ENCODE data around the gene NCF2. TPM values are rescaled to one million over a fixed set of nuclear protein-coding genes. Genes with fewer than 3 reads are reported as not detected.

NCF2 gene
- total and polyA plus RNA-seq, 4 donors = 1.2 to 15.1 (median 7.5) TPM

DNA sequence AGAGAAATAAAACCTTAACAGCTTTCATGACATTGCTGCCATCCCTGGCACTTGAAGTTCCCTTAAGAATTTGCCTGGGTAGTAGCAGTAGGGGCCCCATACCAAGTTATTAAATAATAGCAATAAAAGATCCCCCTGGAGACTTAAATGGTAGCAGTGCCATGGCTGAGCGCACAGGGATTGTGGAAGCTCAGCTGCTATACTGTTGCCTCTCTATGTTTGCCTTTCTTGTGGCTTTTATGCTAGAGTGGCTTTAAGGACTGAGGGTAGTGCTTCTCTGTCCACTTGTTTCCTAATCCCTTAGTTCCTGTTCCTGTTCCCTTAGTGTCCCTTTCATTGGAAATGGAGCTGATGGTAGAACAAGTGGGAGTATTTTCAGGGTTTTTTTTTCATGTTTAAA lies 42.1 kb downstream of the NCF2 start:
- no peak for DNase-seq (ENCODE audit: low spot score)
- H3K4me3 ChIP-seq (ENCODE audit: low read depth in 1 of 3, low read length in 3 of 3) = no peak overlapping the region
- no peaks in the 10 kb centered on the region for H3K4me1 ChIP-seq (ENCODE audit: control insufficient read depth in 4 of 4, insufficient read depth in 4 of 4, low read length in 3 of 4)
- no peak overlapping the region for H3K27ac ChIP-seq (ENCODE audit: low read depth in 1 of 2, low read length in 2 of 2)
- no peaks in the 10 kb centered on the region for H3K9me3 ChIP-seq (ENCODE audit: control insufficient read depth in 4 of 4, low read length in 3 of 4)
- H3K9ac ChIP-seq (ENCODE audit: low read depth in 1 of 2, low read length in 2 of 2) = no peak overlapping the region
- no peaks in the 10 kb centered on the region for H3K27me3 ChIP-seq (ENCODE audit: control insufficient read depth in 4 of 4, insufficient read depth in 4 of 4, low read length in 3 of 4)
- no peak for TF ChIP-seq FOXA1 (IDR thresholded peaks at IDR 0.05)
- no peak for TF ChIP-seq YY1 (IDR thresholded peaks at IDR 0.05)
- TF ChIP-seq RXRA (IDR thresholded peaks at IDR 0.05) = no peak
- TF ChIP-seq, protein P1, sequence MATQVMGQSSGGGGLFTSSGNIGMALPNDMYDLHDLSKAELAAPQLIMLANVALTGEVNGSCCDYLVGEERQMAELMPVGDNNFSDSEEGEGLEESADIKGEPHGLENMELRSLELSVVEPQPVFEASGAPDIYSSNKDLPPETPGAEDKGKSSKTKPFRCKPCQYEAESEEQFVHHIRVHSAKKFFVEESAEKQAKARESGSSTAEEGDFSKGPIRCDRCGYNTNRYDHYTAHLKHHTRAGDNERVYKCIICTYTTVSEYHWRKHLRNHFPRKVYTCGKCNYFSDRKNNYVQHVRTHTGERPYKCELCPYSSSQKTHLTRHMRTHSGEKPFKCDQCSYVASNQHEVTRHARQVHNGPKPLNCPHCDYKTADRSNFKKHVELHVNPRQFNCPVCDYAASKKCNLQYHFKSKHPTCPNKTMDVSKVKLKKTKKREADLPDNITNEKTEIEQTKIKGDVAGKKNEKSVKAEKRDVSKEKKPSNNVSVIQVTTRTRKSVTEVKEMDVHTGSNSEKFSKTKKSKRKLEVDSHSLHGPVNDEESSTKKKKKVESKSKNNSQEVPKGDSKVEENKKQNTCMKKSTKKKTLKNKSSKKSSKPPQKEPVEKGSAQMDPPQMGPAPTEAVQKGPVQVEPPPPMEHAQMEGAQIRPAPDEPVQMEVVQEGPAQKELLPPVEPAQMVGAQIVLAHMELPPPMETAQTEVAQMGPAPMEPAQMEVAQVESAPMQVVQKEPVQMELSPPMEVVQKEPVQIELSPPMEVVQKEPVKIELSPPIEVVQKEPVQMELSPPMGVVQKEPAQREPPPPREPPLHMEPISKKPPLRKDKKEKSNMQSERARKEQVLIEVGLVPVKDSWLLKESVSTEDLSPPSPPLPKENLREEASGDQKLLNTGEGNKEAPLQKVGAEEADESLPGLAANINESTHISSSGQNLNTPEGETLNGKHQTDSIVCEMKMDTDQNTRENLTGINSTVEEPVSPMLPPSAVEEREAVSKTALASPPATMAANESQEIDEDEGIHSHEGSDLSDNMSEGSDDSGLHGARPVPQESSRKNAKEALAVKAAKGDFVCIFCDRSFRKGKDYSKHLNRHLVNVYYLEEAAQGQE (IDR thresholded peaks at IDR 0.05) = no peak
- TF ChIP-seq HNF4A (conservative IDR thresholded peaks at IDR 0.05) = no peak
- no peak for TF ChIP-seq NR2F2 (IDR thresholded peaks at IDR 0.05)
- TF ChIP-seq, protein P2, sequence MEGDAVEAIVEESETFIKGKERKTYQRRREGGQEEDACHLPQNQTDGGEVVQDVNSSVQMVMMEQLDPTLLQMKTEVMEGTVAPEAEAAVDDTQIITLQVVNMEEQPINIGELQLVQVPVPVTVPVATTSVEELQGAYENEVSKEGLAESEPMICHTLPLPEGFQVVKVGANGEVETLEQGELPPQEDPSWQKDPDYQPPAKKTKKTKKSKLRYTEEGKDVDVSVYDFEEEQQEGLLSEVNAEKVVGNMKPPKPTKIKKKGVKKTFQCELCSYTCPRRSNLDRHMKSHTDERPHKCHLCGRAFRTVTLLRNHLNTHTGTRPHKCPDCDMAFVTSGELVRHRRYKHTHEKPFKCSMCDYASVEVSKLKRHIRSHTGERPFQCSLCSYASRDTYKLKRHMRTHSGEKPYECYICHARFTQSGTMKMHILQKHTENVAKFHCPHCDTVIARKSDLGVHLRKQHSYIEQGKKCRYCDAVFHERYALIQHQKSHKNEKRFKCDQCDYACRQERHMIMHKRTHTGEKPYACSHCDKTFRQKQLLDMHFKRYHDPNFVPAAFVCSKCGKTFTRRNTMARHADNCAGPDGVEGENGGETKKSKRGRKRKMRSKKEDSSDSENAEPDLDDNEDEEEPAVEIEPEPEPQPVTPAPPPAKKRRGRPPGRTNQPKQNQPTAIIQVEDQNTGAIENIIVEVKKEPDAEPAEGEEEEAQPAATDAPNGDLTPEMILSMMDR (IDR thresholded peaks at IDR 0.05; ENCODE audit: low read depth, low read length, missing input control) = no peak
- TF ChIP-seq, protein P3, sequence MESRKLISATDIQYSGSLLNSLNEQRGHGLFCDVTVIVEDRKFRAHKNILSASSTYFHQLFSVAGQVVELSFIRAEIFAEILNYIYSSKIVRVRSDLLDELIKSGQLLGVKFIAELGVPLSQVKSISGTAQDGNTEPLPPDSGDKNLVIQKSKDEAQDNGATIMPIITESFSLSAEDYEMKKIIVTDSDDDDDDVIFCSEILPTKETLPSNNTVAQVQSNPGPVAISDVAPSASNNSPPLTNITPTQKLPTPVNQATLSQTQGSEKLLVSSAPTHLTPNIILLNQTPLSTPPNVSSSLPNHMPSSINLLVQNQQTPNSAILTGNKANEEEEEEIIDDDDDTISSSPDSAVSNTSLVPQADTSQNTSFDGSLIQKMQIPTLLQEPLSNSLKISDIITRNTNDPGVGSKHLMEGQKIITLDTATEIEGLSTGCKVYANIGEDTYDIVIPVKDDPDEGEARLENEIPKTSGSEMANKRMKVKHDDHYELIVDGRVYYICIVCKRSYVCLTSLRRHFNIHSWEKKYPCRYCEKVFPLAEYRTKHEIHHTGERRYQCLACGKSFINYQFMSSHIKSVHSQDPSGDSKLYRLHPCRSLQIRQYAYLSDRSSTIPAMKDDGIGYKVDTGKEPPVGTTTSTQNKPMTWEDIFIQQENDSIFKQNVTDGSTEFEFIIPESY (IDR thresholded peaks at IDR 0.05) = no peak
- TF ChIP-seq, protein P4, sequence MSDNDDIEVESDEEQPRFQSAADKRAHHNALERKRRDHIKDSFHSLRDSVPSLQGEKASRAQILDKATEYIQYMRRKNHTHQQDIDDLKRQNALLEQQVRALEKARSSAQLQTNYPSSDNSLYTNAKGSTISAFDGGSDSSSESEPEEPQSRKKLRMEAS (IDR thresholded peaks at IDR 0.05) = no peak
- TF ChIP-seq EGR1 (IDR thresholded peaks at IDR 0.05; ENCODE audit: low read depth in 2 of 2) = no peak
- TF ChIP-seq, protein P5, sequence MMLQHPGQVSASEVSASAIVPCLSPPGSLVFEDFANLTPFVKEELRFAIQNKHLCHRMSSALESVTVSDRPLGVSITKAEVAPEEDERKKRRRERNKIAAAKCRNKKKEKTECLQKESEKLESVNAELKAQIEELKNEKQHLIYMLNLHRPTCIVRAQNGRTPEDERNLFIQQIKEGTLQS (IDR thresholded peaks at IDR 0.05) = no peak
- TF ChIP-seq FOXA2 (IDR thresholded peaks at IDR 0.05) = no peak
- TF ChIP-seq JUND (IDR thresholded peaks at IDR 0.05) = no peak
- no peak for TF ChIP-seq SP1 (IDR thresholded peaks at IDR 0.05)
- TF ChIP-seq TAF1 (conservative IDR thresholded peaks at IDR 0.05) = no peak
- TF ChIP-seq RAD21 (IDR thresholded peaks at IDR 0.05) = no peak
- no peak for TF ChIP-seq GABPA (IDR thresholded peaks at IDR 0.05 in 1 of 2, conservative IDR thresholded peaks at IDR 0.05 in 1 of 2)
- TF ChIP-seq HNF4G (IDR thresholded peaks at IDR 0.05) = no peak
- WGBS = 97% methylated on average over 1 of the region's 1 CpG
- peaks cover 12 to 69% (median 55%) of the 10 kb centered on the region in 4 donors for H3K36me3 ChIP-seq (ENCODE audit: control insufficient read depth in 4 of 4, insufficient read depth in 3 of 4, low read depth in 1 of 4, low read length in 3 of 4)
